H1 (cell line): ENCODE measurements around the gene NUDT3. TPM values are rescaled to one million over a fixed set of nuclear protein-coding genes. Genes with fewer than 3 reads are reported as not detected.

Source experiments
- BACH1 ChIP-seq: IDR thresholded peaks from 2 replicates; pipeline ENCODE4 v1.6.1; 2012; ENCODE audit warnings: low read length, improper control_type of control experiment
- BRCA1 ChIP-seq: IDR thresholded peaks from 2 replicates; pipeline ENCODE4 v1.6.1; 2012; ENCODE audit warnings: low read depth, low read length, improper control_type of control experiment
- EP300 ChIP-seq, 2 experiments: IDR thresholded peaks; 1 replicate in 1 of 2; 2 replicates in 1 of 2; pipeline ENCODE4 v1.6.1; 2011 to 2012; ENCODE audit warnings: low read depth in 2 of 2, low read length in 2 of 2, mild to moderate bottlenecking in 2 of 2, borderline replicate concordance in 1 of 2, inconsistent platforms in 1 of 2, moderate library complexity in 1 of 2
- HDAC2 ChIP-seq, 2 experiments: fragments of 300-600 bp in 1 of 2; sonication (generic) in 1 of 2; IDR thresholded peaks; 2 replicates each; pipeline ENCODE4 v1.6.1; 2011 to 2012; ENCODE audit warnings: low read depth in 2 of 2, low read length in 2 of 2, mild to moderate bottlenecking in 2 of 2, moderate library complexity in 2 of 2, borderline replicate concordance in 1 of 2, inconsistent platforms in 1 of 2
- HDAC6 ChIP-seq: IDR thresholded peaks from one replicate; pipeline ENCODE4 v1.7.1; 2012; ENCODE audit warnings: low read depth, mild to moderate bottlenecking, inconsistent platforms, low read length, moderate library complexity
- KDM1A ChIP-seq: fragments of 200-600, 300-600 bp; sonication (generic); IDR thresholded peaks from 2 replicates; pipeline ENCODE4 v1.7.1; 2016; ENCODE audit warnings: mild to moderate bottlenecking, low read length, borderline replicate concordance
- MAX ChIP-seq: IDR thresholded peaks from 2 replicates; pipeline ENCODE4 v1.6.1; 2012; ENCODE audit warnings: inconsistent platforms
- NANOG ChIP-seq: IDR thresholded peaks from 2 replicates; pipeline ENCODE4 v1.6.1; 2011; ENCODE audit warnings: low read length, low read depth, mild to moderate bottlenecking, inconsistent platforms; ENCODE audit not compliant: insufficient read depth, poor library complexity, severe bottlenecking
- RAD21 ChIP-seq, 2 experiments: IDR thresholded peaks in 1 of 2; conservative IDR thresholded peaks in 1 of 2; 2 replicates each; pipeline ENCODE4 v1.6.1; 2011; ENCODE audit warnings: low read depth in 2 of 2, low read length in 2 of 2, improper control_type of control experiment in 1 of 2, inconsistent platforms in 1 of 2, mild to moderate bottlenecking in 1 of 2, moderate library complexity in 1 of 2
- RXRA ChIP-seq: IDR thresholded peaks from 2 replicates; pipeline ENCODE4 v1.6.1; 2011; ENCODE audit warnings: low read depth, mild to moderate bottlenecking, low read length, moderate library complexity; ENCODE audit not compliant: insufficient read depth
- SP2 ChIP-seq: IDR thresholded peaks from 2 replicates; pipeline ENCODE4 v1.6.1; 2012; ENCODE audit warnings: mild to moderate bottlenecking, low read length, inconsistent platforms
- SP4 ChIP-seq: IDR thresholded peaks from 2 replicates; pipeline ENCODE4 v1.6.1; 2012; ENCODE audit warnings: low read length, inconsistent platforms
- SRF ChIP-seq: IDR thresholded peaks from 2 replicates; pipeline ENCODE4 v1.6.1; 2011; ENCODE audit warnings: mild to moderate bottlenecking, low read depth, low read length, moderate library complexity
- YY1 ChIP-seq: IDR thresholded peaks from 2 replicates; pipeline ENCODE4 v1.6.1; 2011; ENCODE audit warnings: low read depth, mild to moderate bottlenecking, low read length
- polyA plus RNA-seq, 7 experiments: library from polyadenylated mRNA; depleted of rRNA in 3 of 7; stranded (reverse) in 5 of 7; unstranded in 2 of 7; fragments of >200 nt in 5 of 7; fragments of 200-250 nt in 2 of 7; gene quantifications; 1 replicate in 5 of 7; 2 replicates in 1 of 7; 4 replicates in 1 of 7; pipeline versions ENCODE4 v1.2.1 to v1.2.3, GENCODE V29; 2011 to 2013; ENCODE audit warnings: missing spikeins in 2 of 7, mixed read lengths in 2 of 7
- total RNA-seq: library from RNA; stranded (reverse); fragmentation: NEBNext Ultra II Directional; extraction: Animal tissue kit (Norgen Biotek cat#: 25700); gene quantifications from 2 replicates; pipeline ENCODE4 v1.2.1, GENCODE V29; 2021
- TF ChIP-seq, protein P1 (sequence below), 3 experiments: IDR thresholded peaks; 1 replicate in 2 of 3; 2 replicates in 1 of 3; pipeline versions ENCODE4 v1.5.1 to v1.6.1; 2011; ENCODE audit warnings: low read length in 3 of 3, mild to moderate bottlenecking in 3 of 3, inconsistent platforms in 2 of 3, low read depth in 1 of 3, moderate library complexity in 1 of 3; ENCODE audit not compliant: insufficient read depth in 1 of 3; ENCODE audit errors: control extremely low read depth in 1 of 3

The NUDT3 gene
- total and polyA plus RNA-seq, 2 of the 8 experiments (the other 6 are each of a cell fraction or from before 2014, with no cell fraction given), result 14.1 to 36.9 TPM

GRCh38 chr6:34236443-34237315 lies 155.8 kb downstream of the NUDT3 start, which contains the start of gene HMGA1 (continued):
- TF ChIP-seq BACH1, result no peak
- no peak for TF ChIP-seq HDAC6
- TF ChIP-seq YY1, result 0 out of 2 replicates have a peak, but pooled peaks have one; percentile 47
- no peak for TF ChIP-seq SP2
- TF ChIP-seq NANOG, result no peak
- peak in 1 of 2 experiments; percentile 20; a peak in 1 of 4 replicates for TF ChIP-seq RAD21 (IDR thresholded peaks at IDR 0.05 in 1 of 2, conservative IDR thresholded peaks at IDR 0.05 in 1 of 2; ENCODE audit: low read depth in 2 of 2, low read length in 2 of 2)
- TF ChIP-seq SRF, result no peak
- TF ChIP-seq EP300 (IDR thresholded peaks at IDR 0.05; ENCODE audit: borderline replicate concordance in 1 of 2, low read depth in 2 of 2, low read length in 2 of 2), result 0 out of 3 replicates have a peak, but pooled peaks of 1 of the 2 experiments have one; percentile 27
- no peak for TF ChIP-seq MAX
- TF ChIP-seq KDM1A, result no peak
- no peak for TF ChIP-seq RXRA
- no peak; the same call in 1 of the 2 replicates for TF ChIP-seq SP4
- TF ChIP-seq BRCA1, result no peak
- no peak for TF ChIP-seq HDAC2 (IDR thresholded peaks at IDR 0.05; ENCODE audit: borderline replicate concordance in 1 of 2, low read depth in 2 of 2, low read length in 2 of 2)
- TF ChIP-seq, protein P1, sequence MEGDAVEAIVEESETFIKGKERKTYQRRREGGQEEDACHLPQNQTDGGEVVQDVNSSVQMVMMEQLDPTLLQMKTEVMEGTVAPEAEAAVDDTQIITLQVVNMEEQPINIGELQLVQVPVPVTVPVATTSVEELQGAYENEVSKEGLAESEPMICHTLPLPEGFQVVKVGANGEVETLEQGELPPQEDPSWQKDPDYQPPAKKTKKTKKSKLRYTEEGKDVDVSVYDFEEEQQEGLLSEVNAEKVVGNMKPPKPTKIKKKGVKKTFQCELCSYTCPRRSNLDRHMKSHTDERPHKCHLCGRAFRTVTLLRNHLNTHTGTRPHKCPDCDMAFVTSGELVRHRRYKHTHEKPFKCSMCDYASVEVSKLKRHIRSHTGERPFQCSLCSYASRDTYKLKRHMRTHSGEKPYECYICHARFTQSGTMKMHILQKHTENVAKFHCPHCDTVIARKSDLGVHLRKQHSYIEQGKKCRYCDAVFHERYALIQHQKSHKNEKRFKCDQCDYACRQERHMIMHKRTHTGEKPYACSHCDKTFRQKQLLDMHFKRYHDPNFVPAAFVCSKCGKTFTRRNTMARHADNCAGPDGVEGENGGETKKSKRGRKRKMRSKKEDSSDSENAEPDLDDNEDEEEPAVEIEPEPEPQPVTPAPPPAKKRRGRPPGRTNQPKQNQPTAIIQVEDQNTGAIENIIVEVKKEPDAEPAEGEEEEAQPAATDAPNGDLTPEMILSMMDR (IDR thresholded peaks at IDR 0.05; ENCODE audit: control extremely low read depth in 1 of 3, insufficient read depth in 1 of 3, low read depth in 1 of 3, low read length in 3 of 3), result no peak
